HEK293T (cell line): Measurements from ENCODE around the gene KDELR1.

Source experiments
- CTCF ChIA-PET: fragments of 350-600 bp; formaldehyde crosslinking; extraction: SDS; loops from one replicate; lab custom pipeline; 2021; ENCODE audit warnings: antibody characterized with exemption, inconsistent platforms; lab: Yijun Ruan, JAX
- POLR2A ChIA-PET: fragments of 350-600 bp; formaldehyde crosslinking; extraction: SDS; loops from one replicate; lab custom pipeline; 2020; ENCODE audit warnings: antibody characterized with exemption, inconsistent platforms; lab: Yijun Ruan, JAX
- DNase-seq: peaks from one replicate; pipeline ENCODE4 v3.0.0; 2012; ENCODE audit warnings: mixed read lengths; ENCODE audit errors: extremely low spot score
- ARNT ChIP-seq: fragments of 450-650 bp; IDR thresholded peaks from 2 replicates; pipeline ENCODE4 v1.6.1; 2017; ENCODE audit warnings: mild to moderate bottlenecking
- BHLHE40 ChIP-seq: fragments of 450-650 bp; IDR thresholded peaks from 2 replicates; pipeline ENCODE4 v1.6.1; 2016; ENCODE audit warnings: mild to moderate bottlenecking, moderate library complexity, borderline replicate concordance
- CTBP1 ChIP-seq: fragments of 450-650 bp; IDR thresholded peaks from 2 replicates; pipeline ENCODE4 v1.6.1; 2016; ENCODE audit warnings: borderline replicate concordance
- ELF4 ChIP-seq: fragments of 450-650 bp; IDR thresholded peaks from 2 replicates; pipeline ENCODE4 v1.6.1; 2017; ENCODE audit warnings: antibody characterized with exemption
- FOXA1 ChIP-seq: fragments of 450-650 bp; IDR thresholded peaks from 2 replicates; pipeline ENCODE4 v1.6.1; 2016; ENCODE audit warnings: mild to moderate bottlenecking
- FOXK2 ChIP-seq: fragments of 450-650 bp; IDR thresholded peaks from 2 replicates; pipeline ENCODE4 v1.6.1; 2016; ENCODE audit warnings: mild to moderate bottlenecking
- FOXM1 ChIP-seq: fragments of 450-650 bp; IDR thresholded peaks from 2 replicates; pipeline ENCODE4 v1.6.1; 2017; ENCODE audit warnings: mild to moderate bottlenecking, borderline replicate concordance
- HDGF ChIP-seq: fragments of 450-650 bp; IDR thresholded peaks from 2 replicates; pipeline ENCODE4 v1.6.1; 2017; ENCODE audit warnings: antibody characterized with exemption, borderline replicate concordance
- L3MBTL2 ChIP-seq: fragments of 450-650 bp; conservative IDR thresholded peaks from 2 replicates; pipeline ENCODE4 v1.6.1; 2016; ENCODE audit warnings: mild to moderate bottlenecking
- LEF1 ChIP-seq: fragments of 450-650 bp; IDR thresholded peaks from 2 replicates; pipeline ENCODE4 v1.6.1; 2017; ENCODE audit warnings: mild to moderate bottlenecking, borderline replicate concordance
- NFRKB ChIP-seq: fragments of 450-650 bp; IDR thresholded peaks from 2 replicates; pipeline ENCODE4 v1.6.1; 2016; ENCODE audit warnings: mild to moderate bottlenecking, moderate library complexity
- SP1 ChIP-seq: fragments of 450-650 bp; IDR thresholded peaks from 2 replicates; pipeline ENCODE4 v1.6.1; 2017
- SUZ12 ChIP-seq: fragments of 450-650 bp; IDR thresholded peaks from 2 replicates; pipeline ENCODE4 v1.6.1; 2016; ENCODE audit warnings: mild to moderate bottlenecking
- TARDBP ChIP-seq: fragments of 450-650 bp; IDR thresholded peaks from 2 replicates; pipeline ENCODE4 v1.6.1; 2016
- ZNF384 ChIP-seq: fragments of 450-650 bp; IDR thresholded peaks from 2 replicates; pipeline ENCODE4 v1.6.1; 2016
- TF ChIP-seq, protein P1 (sequence below): fragments of 450-650 bp; IDR thresholded peaks from 2 replicates; pipeline ENCODE4 v1.6.1; 2016

The KDELR1 gene

DNA sequence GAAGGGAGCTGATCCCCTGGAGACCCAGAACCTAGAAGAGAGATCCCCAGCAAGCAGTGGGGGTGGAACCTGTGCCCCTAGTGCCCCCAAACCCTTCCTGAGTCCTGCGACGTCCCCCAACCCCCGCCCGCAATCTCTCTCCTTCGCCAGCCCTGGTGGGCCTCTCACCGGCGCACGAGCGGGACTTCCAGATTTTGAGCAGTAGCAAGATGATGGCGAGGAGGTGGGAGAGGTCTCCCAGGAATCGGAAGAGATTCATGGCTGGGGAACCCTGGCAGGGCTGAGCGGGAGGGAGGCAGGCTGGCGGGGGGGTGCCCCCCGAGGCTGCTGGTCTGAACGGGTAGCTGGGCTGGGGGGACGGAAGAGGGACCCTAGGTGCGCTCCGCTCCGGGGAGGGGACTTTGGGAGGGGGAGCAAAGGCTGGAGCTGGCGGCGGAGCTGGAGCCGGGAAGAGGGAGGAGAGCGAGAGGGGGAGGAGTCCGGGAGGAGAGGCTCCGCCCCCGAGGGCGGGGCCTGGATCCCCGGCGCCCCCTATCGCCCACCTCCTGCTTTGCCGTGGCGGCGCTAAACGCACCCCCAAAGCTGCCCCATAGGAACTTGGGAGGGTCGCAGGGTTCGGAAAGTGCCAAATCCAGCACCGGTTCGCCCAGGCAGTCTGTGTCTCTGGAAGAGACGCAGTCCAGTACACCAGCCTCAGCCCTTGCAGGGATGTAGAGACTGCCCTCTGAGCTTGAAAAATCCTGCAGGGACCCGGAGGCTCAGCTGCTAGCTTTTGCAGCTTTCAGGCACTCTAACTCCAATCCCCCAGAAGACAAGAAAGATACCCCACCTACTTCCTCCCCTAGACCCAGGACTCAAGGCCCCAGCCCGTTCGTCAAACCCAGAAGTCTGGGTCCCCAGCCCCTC lies at the start of gene KDELR1:
Gene KDELR1 (minus strand): TSS at position 452 of the 906 bp plus-strand sequence. CDS start 193 bp downstream, at position 259.
- TF ChIP-seq FOXM1 (no peak), SUZ12 (no peak), ELF4 (no peak), ARNT (no peak), CTBP1 (no peak), HDGF (no peak), LEF1 (no peak), SP1 (no peak), ZNF384 (no peak)
- TF ChIP-seq, protein P1, sequence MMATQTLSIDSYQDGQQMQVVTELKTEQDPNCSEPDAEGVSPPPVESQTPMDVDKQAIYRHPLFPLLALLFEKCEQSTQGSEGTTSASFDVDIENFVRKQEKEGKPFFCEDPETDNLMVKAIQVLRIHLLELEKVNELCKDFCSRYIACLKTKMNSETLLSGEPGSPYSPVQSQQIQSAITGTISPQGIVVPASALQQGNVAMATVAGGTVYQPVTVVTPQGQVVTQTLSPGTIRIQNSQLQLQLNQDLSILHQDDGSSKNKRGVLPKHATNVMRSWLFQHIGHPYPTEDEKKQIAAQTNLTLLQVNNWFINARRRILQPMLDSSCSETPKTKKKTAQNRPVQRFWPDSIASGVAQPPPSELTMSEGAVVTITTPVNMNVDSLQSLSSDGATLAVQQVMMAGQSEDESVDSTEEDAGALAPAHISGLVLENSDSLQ, result no peak
- ChIA-PET POLR2A (interaction anchor here (0.8 to 2.1 kb wide), 16 partner anchors 8 to 228 kb away, joined by 3 to 31 read pairs (median 4); partner anchors contain the start of genes RPL18, SPHK2, SYNGR4 and TMEM143), CTCF (interaction anchor here (0.6 to 1.9 kb wide), 13 partner anchors 9 to 193 kb away, joined by 3 to 10 read pairs (median 3); partner anchors contain the start of genes GRWD1, SYNGR4 and TMEM143)
- peak; percentile 92 for DNase-seq

DNA sequence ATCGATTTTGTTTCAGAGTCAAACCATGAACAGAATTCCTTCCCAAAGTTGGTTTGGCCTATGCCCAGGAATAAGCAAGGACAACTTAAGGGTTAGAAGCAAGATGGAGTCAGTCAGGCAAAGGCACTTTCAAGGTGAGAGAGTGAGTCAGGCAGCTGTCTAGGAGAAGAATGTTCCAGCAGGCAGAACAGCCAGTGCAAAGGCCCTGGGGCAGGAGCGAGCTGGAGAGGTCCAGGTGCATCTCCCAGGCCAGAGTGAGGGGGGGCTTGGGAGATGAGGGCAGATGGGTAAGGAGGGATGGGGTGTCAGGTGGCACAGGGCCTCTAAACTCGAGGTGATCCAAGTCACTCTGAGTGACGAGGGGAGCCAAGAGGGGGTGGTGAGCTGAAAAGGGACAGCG lies 45.2 kb upstream of the KDELR1 start:
- no peak for TF ChIP-seq ZNF384
- TF ChIP-seq FOXM1, result no peak
- no peak for TF ChIP-seq L3MBTL2
- no peak for TF ChIP-seq FOXA1
- POLR2A ChIA-PET, result no interaction called here
- DNase-seq, result no peak
- CTCF ChIA-PET, result interaction anchor here (0.7 kb wide), 1 partner anchor 530 kb away, joined by 3 read pairs; no protein-coding TSS in a partner anchor

DNA sequence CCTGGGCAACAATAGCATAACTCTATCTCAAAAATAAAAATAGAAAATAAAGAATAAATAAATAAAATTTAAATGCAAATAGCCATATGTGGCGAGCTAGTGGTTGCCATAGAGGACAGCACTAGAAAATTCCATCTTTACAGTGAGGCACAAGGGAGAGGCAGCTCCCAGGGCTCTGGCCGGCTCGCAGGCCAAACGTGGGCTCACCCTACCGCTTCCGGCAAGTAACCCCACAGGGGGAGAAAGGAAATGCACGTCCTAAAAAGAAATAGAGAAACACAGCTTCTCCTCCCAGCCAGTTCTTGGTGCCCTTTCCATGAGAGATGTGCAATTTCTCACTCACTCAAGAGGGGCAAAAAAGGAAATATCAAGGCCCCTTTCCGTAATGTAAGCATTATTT lies 42.0 kb upstream of the KDELR1 start:
- TF ChIP-seq SP1 (no peak), FOXM1 (no peak), L3MBTL2 (no peak), HDGF (no peak), BHLHE40 (no peak), ZNF384 (no peak), FOXA1 (no peak), LEF1 (no peak), FOXK2 (no peak), SUZ12 (no peak), CTBP1 (no peak), ELF4 (no peak), TARDBP (no peak), ARNT (no peak), NFRKB (no peak)
- TF ChIP-seq, protein P1, result no peak
- CTCF ChIA-PET, result no interaction called here
- POLR2A ChIA-PET, result no interaction called here
- no peak for DNase-seq

DNA sequence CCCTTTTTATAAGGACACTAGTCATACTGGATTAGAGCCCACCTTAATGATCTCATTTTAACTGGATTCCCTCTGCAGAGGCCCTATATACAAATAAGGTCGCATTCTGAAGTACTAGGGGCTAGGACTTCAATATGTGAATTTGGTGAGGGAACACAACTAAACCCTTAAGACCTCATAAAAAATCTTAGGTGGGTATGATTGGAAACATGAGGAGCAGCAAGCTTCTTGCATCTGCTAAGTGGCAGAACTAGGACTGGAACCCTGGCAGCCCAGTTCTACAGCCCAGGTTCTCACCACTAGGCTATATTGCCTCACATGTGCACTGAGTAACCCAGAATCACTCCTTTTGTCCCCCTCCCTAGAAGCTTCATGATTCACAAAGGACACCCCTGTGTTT lies 37.3 kb upstream of the KDELR1 start:
- POLR2A ChIA-PET, result interaction anchor here (1.3 kb wide), 1 partner anchor 16 kb away, joined by 3 read pairs; no protein-coding TSS in a partner anchor
- no peak for TF ChIP-seq ARNT
- TF ChIP-seq SP1, result no peak
- no peak for TF ChIP-seq FOXM1
- TF ChIP-seq ZNF384, result no peak
- no peak for TF ChIP-seq ELF4
- no peak for TF ChIP-seq HDGF
- TF ChIP-seq, protein P1, result no peak
- TF ChIP-seq BHLHE40, result no peak
- no peak for TF ChIP-seq TARDBP
- no peak for TF ChIP-seq SUZ12
- no peak for TF ChIP-seq CTBP1
- no peak for TF ChIP-seq NFRKB
- no peak for TF ChIP-seq FOXK2
- no peak for TF ChIP-seq LEF1
- no peak for TF ChIP-seq FOXA1
- TF ChIP-seq L3MBTL2, result no peak
- DNase-seq, result no peak
- CTCF ChIA-PET, result no interaction called here

DNA sequence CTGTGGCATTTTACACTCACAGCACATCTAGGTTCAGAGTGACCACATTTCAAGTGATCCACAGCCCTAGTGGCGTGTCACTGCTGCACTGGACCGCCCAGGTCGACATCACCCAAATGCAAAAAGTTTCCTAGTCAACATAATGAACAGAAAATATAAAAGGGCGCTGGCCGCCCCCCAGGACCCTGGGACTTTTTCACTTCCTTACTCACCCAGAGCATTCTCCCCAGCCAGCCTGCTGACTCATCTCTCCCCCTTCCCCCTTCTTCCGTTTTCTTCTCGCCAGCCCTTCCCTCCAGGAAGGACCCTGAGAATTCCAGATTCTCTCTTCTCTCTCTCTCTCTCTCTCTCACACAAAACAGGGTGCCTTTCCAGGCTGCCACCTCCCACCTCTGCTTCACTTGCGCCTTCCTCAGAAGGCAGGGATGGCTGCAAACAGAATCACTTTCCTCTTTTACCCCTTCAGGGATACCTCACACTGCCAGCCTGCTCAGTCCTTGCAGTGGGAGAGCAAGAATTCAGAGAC lies 33.4 kb upstream of the KDELR1 start:
- TF ChIP-seq CTBP1 (no peak), L3MBTL2 (no peak), FOXA1 (no peak), ZNF384 (no peak), LEF1 (no peak), FOXK2 (no peak)
- ChIA-PET POLR2A (no interaction called here), CTCF (no interaction called here)
- DNase-seq, result peak; percentile 13

DNA sequence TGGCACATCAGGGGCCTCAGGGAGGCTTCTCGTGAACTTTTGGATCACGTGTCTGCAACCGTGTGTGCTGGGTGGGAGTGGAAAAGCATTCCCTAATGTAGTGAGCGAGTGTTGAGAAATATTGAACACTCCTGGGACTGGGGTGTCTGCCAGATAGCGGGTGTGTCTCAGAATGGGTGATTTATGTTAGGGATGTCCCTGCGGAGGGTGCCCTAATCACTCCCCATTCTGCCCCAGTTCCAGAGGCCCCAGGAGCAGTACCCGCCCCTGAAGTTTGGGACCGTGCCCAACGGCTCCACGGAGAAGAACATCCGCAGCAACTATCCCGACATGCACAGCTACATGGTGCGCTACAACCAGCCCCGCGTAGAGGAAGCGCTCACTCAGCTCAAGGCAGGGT lies 30.2 kb upstream of the KDELR1 start:
- TF ChIP-seq, protein P1, result no peak
- no peak for TF ChIP-seq CTBP1
- no peak for TF ChIP-seq FOXM1
- no peak for TF ChIP-seq TARDBP
- TF ChIP-seq NFRKB, result no peak
- no peak for TF ChIP-seq HDGF
- no peak for TF ChIP-seq ELF4
- no peak for TF ChIP-seq FOXK2
- TF ChIP-seq LEF1, result no peak
- no peak for TF ChIP-seq SUZ12
- no peak for TF ChIP-seq ZNF384
- no peak for TF ChIP-seq FOXA1
- TF ChIP-seq ARNT, result no peak
- TF ChIP-seq BHLHE40, result no peak
- no peak for TF ChIP-seq L3MBTL2
- TF ChIP-seq SP1, result no peak
- no peak for DNase-seq
- POLR2A ChIA-PET, result no interaction called here
- CTCF ChIA-PET, result interaction anchor here (0.6 kb wide), 1 partner anchor 294 kb away, joined by 3 read pairs; no protein-coding TSS in a partner anchor
